Putamen (tissue), 1 donor: Measurements from ENCODE around the gene LARGE1.

Experiments used
- DNase-seq: peaks from one replicate; pipeline ENCODE4 v3.0.0-alpha.2; 2016; ENCODE audit warnings: low spot score

The LARGE1 gene

DNA sequence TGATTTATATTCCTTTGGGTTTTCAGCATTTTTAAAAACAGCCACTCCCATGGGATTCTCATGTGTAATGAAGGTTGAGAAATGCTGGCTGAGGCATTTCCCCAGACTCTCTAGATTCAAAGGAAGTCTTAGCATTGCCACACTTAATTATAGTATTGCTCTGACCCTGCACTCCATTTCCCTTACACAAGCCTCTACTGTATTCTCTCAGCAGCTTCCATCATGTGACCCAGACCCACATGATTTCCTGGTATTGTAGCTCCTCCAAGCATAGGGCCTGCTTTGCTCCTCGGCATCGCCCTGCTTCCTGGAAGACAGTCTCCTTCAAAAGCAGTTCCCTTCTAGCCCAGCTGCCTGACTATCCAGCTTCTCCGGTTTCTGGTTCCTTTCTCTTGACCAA lies 261.5 kb downstream of the LARGE1 start:
- no peak for DNase-seq

DNA sequence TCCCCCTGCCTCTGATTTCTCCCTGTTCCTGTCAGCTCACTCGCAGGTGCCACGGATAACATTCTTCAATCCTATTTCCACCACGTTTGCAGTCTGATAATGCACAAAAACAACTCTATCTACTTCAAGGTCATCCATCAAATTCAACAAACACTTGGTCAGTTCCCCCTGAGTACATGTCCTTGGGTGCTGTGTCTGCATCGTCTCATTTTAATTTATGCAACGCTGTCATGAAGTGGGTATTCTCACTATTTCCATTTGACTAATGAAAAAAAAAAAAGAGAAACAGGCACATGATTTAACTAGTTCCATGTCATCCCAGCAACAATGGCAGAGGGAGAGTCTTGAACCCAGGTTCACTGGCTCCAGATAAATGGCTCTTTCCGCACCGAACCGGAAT lies 262.6 kb downstream of the LARGE1 start:
- DNase-seq, result no peak

- DNase-seq, result no peak
Measured at GRCh38 chr22:33656808-33657628, 263.3 kb downstream of the LARGE1 start.

GRCh38 chr22:33654173-33654895 lies 265.9 kb downstream of the LARGE1 start:
- DNase-seq, result no peak

DNA sequence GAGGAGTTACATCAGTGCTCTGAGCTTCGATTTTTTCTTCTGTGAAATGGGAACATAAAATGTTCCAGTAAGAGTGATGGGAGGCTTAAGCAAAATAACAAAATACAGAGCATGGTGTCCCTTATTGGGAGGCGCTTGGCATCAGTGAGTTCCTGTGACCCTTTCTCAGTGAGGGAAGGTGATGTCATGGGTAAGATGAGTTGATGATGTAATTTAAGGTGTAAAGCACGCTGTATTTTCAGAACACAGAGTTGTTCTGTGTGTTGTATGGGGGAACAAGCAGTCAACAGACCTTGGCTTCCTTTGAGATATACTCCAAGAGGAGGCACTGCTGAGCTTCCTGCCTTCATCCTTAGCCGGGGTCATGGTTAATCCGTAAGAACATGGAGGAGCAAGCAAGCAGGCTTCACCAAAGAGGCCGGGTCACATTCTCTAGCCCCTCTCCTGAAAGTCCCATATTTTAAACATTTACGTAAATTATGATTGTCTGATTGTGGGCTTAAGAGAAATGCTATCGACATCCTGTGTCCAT lies 266.7 kb downstream of the LARGE1 start:
- no peak for DNase-seq

DNA sequence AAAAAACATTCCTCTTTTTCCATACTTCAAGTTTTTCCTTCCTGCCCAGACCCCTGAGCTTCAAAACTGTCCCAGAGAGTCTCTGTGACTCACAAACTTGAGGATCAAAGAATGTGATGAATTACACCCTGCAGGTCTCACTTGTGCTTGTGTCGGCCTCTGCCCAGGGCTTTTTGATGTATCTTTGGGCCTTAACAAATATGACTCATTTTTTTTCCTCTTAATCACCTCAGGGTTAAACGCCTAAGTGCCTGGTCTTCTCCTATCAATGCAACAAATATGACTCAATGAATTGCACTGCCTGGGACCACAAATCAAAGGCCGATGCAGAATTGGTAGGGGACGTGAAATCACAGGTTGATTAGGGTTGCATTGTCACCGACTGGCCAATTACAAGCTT lies 267.7 kb downstream of the LARGE1 start:
- DNase-seq, result no peak

DNA sequence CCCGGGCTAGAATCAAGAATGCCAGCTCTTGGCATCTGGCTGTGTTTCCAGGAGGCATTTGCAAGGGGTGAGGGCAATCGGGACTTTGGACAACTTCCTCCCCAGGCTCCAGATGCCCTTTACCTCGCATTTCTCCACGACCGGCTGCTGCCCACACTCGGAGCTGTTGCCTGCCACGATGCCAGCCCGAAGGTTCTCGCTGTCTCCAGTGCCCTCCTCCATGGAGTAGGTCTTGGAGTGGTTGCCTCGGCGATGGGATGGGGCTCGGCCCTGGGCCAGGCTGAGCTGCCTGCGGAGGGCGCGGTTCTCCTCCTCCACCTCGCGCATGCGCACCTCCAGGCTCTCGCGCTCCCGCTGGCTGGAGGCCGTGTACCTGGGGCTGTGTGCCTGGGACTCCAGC lies 270.0 kb downstream of the LARGE1 start:
- DNase-seq, result no peak

- no peak for DNase-seq
Measured at GRCh38 chr22:33648478-33648877, 271.8 kb downstream of the LARGE1 start.

GRCh38 chr22:33640900-33641299 lies 279.4 kb downstream of the LARGE1 start:
- no peak for DNase-seq

- peak; percentile 77 for DNase-seq
Measured at GRCh38 chr22:33639588-33640254, 280.6 kb downstream of the LARGE1 start.

GRCh38 chr22:33635766-33636165 lies 284.5 kb downstream of the LARGE1 start:
- DNase-seq, result no peak

DNA sequence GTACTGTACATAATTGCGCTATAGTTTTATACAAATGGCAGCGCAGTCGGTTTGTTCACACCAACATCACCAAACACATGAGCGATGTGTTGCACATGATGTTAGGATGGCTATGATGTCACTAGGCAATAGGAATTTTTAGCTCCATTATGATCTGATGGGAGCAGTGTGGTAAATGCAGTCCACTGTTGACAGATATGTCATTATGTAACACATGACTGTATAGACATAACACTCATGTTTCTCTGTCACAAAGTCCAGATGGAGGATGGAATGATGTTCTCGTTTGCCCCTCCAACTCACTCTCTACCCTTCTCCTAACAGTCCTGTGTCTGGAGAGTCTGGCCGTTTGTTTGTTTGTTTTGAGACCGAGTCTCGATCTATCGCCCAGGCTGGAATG lies 288.5 kb downstream of the LARGE1 start:
- no peak for DNase-seq

DNA sequence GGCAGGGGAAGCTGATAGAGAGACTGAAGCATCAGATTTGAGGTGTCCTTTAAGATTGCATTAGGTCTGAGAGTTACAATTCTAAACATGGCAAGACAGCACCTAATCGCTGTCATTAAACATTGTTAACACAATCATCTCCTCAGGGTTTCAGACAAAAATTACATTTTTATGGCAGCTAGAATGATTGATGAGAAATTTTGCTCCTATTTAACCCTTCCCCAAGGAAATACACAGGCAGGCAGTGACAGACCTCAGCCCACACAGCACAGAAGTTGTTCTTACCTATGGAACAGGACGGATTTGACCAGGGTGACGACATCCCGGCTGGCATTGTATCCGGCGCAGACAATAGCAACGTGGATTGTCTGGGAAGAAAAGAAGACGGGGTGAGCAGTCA lies 294.3 kb downstream of the LARGE1 start:
- no peak for DNase-seq

DNA sequence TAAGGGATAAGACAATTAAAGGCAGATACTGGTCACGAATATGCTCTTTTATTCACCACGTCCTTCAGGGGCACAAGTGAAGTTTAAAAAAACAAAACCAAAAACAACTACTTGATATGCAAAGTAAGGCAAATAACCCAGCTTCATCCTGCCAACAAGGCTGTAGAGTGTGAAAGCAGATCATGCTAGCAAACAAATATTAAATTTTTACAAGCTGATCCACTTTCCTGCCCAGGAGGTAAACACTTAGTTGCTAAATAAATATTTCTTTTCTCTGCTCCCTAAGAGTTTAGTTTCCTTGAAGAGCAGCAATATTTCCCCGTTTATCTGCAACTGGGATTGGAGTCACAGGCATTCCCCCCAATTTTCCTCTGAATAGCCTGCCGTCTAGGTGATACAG lies 300.2 kb downstream of the LARGE1 start:
- no peak for DNase-seq

DNA sequence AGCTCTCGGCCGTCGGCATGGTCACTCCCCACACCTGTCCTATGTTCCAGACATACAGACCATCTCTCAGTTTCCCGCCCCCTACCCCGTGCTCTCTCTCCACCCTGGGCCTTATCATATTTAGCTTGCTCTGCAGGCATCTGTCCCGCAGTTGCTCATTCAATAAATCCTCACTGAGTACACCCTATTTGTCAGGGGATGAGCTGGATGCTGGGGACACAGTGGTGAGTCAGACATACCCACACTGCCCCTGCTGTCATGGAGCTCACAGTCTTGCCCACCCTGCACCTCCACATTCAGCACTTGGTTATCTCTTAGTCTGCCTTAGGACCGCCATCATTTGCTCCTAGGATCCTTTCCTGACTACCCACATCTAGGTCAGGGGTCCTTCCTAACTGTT lies 313.8 kb downstream of the LARGE1 start:
- no peak for DNase-seq

- no peak for DNase-seq
Measured at GRCh38 chr22:33605666-33606065, 314.6 kb downstream of the LARGE1 start.

- no peak for DNase-seq
Measured at GRCh38 chr22:33605221-33605620, 315.1 kb downstream of the LARGE1 start.

DNA sequence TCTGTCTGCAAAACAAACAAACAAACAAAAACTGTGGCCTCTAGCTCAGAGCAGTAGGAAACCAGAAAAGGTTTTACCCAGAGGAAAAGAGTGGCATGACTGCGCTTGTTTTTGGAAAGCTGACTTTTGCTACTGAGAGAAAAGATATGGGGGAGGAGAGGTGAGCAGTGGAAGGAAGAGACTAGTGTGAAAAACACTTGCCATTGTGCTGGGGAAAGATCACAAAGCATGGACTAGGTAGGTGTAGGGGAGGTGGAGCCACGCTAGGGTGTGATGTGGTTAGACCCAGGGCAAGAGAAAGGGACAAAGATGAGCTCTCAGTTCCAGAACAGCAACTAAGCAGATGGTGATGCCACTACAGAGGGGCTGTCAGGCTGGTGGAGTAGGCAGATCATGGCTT lies 319.2 kb downstream of the LARGE1 start:
- peak; percentile 23 for DNase-seq

DNA sequence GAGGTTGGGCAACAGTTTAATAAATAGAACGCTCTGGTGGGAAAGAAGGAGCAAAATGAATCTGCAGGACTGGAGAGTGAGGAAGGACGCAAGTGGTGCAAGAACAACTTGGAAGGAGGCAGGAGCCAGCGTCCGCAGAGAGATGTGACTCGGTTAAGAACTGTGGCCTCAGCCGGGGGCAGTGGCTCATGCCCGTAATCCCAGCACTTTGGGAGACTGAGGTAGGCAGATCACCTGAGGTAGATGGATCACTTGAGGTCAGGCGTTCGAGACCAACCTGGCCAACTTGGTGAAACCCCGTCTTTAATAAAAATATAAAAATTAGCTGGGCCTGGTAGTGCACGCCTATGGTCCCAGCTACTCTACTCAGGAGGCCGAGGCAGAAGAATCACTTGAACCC lies 319.7 kb downstream of the LARGE1 start:
- no peak for DNase-seq

DNA sequence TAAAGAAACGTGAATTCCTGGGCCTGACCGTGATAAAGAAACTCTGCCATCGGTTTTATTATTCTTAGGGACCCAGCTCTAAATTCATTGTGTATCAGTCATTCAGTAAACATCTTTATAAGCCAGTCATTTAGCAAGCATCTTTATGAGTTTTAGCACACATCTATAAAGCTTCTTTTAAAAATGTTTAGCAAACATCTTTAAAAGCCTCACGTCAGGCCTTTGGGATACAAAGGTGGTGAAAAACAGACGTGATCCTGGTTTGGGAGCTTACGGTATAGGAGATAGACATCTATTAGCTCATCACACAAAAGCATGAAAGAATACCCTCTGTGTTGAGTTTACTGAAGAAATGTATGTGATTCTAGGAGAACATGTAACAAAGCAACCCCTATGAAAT lies 320.2 kb downstream of the LARGE1 start:
- no peak for DNase-seq

GRCh38 chr22:33599596-33599995 lies 320.7 kb downstream of the LARGE1 start:
- DNase-seq, result no peak

DNA sequence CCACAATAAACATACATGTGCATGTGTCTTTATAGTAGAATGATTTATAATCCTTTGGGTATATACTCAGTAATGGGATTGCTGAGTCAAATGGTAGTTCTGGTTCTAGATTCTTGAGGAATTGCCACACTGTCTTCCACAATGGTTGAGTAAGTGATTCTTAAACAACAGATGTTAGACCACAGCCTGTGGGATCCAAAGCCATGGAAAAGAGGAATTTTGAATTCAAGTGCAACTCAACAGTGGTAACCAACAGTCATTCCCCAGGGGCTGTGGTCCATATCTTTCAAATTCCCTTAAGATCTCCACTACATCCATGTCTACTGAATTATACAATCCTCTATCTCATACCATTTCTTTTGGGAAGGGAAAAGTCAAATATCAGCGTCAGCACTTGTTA lies 321.5 kb downstream of the LARGE1 start:
- DNase-seq, result no peak
